Ishikawa (cell line): ENCODE results near the gene MSMP.

Source experiments
- CEBPB ChIP-seq: IDR thresholded peaks from 2 replicates; pipeline ENCODE4 v1.6.1; 2012
- CREB1 ChIP-seq: IDR thresholded peaks from 2 replicates; pipeline ENCODE4 v1.6.1; 2012; ENCODE audit warnings: low read depth
- EGR1 ChIP-seq: IDR thresholded peaks from 2 replicates; pipeline ENCODE4 v1.6.1; 2012
- EP300 ChIP-seq: IDR thresholded peaks from 2 replicates; pipeline ENCODE4 v1.6.1; 2012; ENCODE audit warnings: borderline replicate concordance
- FOXM1 ChIP-seq: IDR thresholded peaks from 2 replicates; pipeline ENCODE4 v1.6.1; 2012; ENCODE audit warnings: low read depth, borderline replicate concordance
- MAX ChIP-seq: IDR thresholded peaks from 2 replicates; pipeline ENCODE4 v1.6.1; 2012
- NFIC ChIP-seq: IDR thresholded peaks from 2 replicates; pipeline ENCODE4 v1.6.1; 2012
- RAD21 ChIP-seq: IDR thresholded peaks from 2 replicates; pipeline ENCODE4 v1.6.1; 2012; ENCODE audit warnings: low read depth
- TAF1 ChIP-seq: IDR thresholded peaks from 2 replicates; pipeline ENCODE4 v1.6.1; 2012; ENCODE audit warnings: low read depth, mild to moderate bottlenecking
- TCF12 ChIP-seq: IDR thresholded peaks from 2 replicates; pipeline ENCODE4 v1.6.1; 2012; ENCODE audit warnings: low read depth
- TEAD4 ChIP-seq: IDR thresholded peaks from 2 replicates; pipeline ENCODE4 v1.6.1; 2012
- YY1 ChIP-seq: IDR thresholded peaks from 2 replicates; pipeline ENCODE4 v1.6.1; 2012; ENCODE audit warnings: low read depth
- ZBTB7A ChIP-seq: IDR thresholded peaks from 2 replicates; pipeline ENCODE4 v1.6.1; 2012; ENCODE audit warnings: low read depth
- TF ChIP-seq, protein P1 (sequence below): IDR thresholded peaks from 2 replicates; pipeline ENCODE4 v1.6.1; 2012
- TF ChIP-seq, protein P2 (sequence below): IDR thresholded peaks from 2 replicates; pipeline ENCODE4 v1.6.1; 2012; ENCODE audit warnings: low read depth, mild to moderate bottlenecking

MSMP gene

GRCh38 chr9:35756275-35757225, 2.5 kb upstream of the MSMP start:
- TF ChIP-seq CREB1 (no peak), MAX (no peak; the same call in 1 of the 2 replicates), EP300 (0 out of 2 replicates have a peak, but pooled peaks have one; percentile 5), NFIC (no peak), TCF12 (0 out of 2 replicates have a peak, but pooled peaks have one; percentile 38), YY1 (no peak), TAF1 (peak; percentile 52; the same call in 1 of the 2 replicates), CEBPB (no peak), RAD21 (peak; percentile 44), EGR1 (no peak), TEAD4 (peak; percentile 17; the same call in 1 of the 2 replicates), FOXM1 (no peak), ZBTB7A (peak; percentile 97)
- TF ChIP-seq, protein P1, sequence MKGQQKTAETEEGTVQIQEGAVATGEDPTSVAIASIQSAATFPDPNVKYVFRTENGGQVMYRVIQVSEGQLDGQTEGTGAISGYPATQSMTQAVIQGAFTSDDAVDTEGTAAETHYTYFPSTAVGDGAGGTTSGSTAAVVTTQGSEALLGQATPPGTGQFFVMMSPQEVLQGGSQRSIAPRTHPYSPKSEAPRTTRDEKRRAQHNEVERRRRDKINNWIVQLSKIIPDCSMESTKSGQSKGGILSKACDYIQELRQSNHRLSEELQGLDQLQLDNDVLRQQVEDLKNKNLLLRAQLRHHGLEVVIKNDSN = no peak
- TF ChIP-seq, protein P2, sequence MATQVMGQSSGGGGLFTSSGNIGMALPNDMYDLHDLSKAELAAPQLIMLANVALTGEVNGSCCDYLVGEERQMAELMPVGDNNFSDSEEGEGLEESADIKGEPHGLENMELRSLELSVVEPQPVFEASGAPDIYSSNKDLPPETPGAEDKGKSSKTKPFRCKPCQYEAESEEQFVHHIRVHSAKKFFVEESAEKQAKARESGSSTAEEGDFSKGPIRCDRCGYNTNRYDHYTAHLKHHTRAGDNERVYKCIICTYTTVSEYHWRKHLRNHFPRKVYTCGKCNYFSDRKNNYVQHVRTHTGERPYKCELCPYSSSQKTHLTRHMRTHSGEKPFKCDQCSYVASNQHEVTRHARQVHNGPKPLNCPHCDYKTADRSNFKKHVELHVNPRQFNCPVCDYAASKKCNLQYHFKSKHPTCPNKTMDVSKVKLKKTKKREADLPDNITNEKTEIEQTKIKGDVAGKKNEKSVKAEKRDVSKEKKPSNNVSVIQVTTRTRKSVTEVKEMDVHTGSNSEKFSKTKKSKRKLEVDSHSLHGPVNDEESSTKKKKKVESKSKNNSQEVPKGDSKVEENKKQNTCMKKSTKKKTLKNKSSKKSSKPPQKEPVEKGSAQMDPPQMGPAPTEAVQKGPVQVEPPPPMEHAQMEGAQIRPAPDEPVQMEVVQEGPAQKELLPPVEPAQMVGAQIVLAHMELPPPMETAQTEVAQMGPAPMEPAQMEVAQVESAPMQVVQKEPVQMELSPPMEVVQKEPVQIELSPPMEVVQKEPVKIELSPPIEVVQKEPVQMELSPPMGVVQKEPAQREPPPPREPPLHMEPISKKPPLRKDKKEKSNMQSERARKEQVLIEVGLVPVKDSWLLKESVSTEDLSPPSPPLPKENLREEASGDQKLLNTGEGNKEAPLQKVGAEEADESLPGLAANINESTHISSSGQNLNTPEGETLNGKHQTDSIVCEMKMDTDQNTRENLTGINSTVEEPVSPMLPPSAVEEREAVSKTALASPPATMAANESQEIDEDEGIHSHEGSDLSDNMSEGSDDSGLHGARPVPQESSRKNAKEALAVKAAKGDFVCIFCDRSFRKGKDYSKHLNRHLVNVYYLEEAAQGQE = no peak

GRCh38 chr9:35755071-35755470, 995 bp upstream of the MSMP start:
- TF ChIP-seq, protein P2 = no peak
- TF ChIP-seq CEBPB (no peak), EGR1 (no peak), TCF12 (no peak), FOXM1 (no peak), MAX (no peak), NFIC (no peak), RAD21 (no peak), ZBTB7A (no peak)
- TF ChIP-seq, protein P1 = no peak

DNA sequence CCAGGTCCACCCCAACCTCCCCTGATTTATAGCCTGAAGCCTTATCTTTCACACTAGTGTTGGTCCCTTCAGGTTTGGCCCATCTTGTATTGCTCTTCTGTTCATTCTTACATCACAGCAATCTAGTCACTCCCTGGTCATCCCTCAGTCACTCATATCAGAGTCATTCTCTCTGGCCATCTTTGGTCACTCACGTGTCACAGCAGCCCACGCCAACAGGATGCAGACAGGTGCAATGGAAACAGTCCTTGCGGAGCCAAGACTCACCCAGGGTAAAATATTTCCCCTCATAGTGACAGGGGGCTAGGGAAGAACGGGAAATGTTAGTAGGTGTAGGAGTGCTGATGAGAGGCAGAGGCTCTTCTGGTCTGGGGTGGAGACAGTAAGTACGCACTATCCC, 610 bp downstream of the MSMP start:
- TF ChIP-seq CREB1 = no peak
- TF ChIP-seq TCF12 = no peak
- no peak for TF ChIP-seq TEAD4
- TF ChIP-seq TAF1 = no peak
- TF ChIP-seq, protein P2 = no peak
- TF ChIP-seq CEBPB = no peak
- TF ChIP-seq MAX = no peak
- no peak for TF ChIP-seq NFIC
- TF ChIP-seq, protein P1 = no peak
- TF ChIP-seq EP300 = no peak
- no peak for TF ChIP-seq FOXM1
- no peak for TF ChIP-seq RAD21
- no peak for TF ChIP-seq EGR1
- no peak for TF ChIP-seq YY1
- TF ChIP-seq ZBTB7A = no peak
